ENCODE results near the gene SLC6A9.

SLC6A9 gene

GRCh38 chr1:44025816-44026215 lies 5.4 kb downstream of the SLC6A9 start:
- TF ChIP-seq POLR2A (IDR thresholded peaks at IDR 0.05; ENCODE audit: extremely low read depth, insufficient read length) (no peak), CTCF (IDR thresholded peaks at IDR 0.05; ENCODE audit: low read depth, low read length) (no peak), MYC (IDR thresholded peaks at IDR 0.05; ENCODE audit: low read depth, low read length) (no peak), MAX (IDR thresholded peaks at IDR 0.05; ENCODE audit: low read depth, low read length) (no peak)
- DNase-seq (ENCODE audit: low read depth): no peak
- H3K4me3 ChIP-seq (ENCODE audit: low read depth, low read length): no peak overlapping the region

- no peak for DNase-seq (ENCODE audit: low read depth)
- TF ChIP-seq POLR2A (IDR thresholded peaks at IDR 0.05; ENCODE audit: extremely low read depth, insufficient read length) (no peak), MYC (IDR thresholded peaks at IDR 0.05; ENCODE audit: low read depth, low read length) (no peak), CTCF (IDR thresholded peaks at IDR 0.05; ENCODE audit: low read depth, low read length) (no peak), MAX (IDR thresholded peaks at IDR 0.05; ENCODE audit: low read depth, low read length) (no peak)
- H3K4me3 ChIP-seq (ENCODE audit: low read depth, low read length): no peak overlapping the region
Observed at GRCh38 chr1:44024903-44025525, 6.2 kb downstream of the SLC6A9 start.

GRCh38 chr1:44024031-44024902 lies 7.0 kb downstream of the SLC6A9 start:
- DNase-seq (ENCODE audit: low read depth): no peak
- TF ChIP-seq CTCF (IDR thresholded peaks at IDR 0.05; ENCODE audit: low read depth, low read length) (no peak), MYC (IDR thresholded peaks at IDR 0.05; ENCODE audit: low read depth, low read length) (no peak), POLR2A (IDR thresholded peaks at IDR 0.05; ENCODE audit: extremely low read depth, insufficient read length) (no peak), MAX (IDR thresholded peaks at IDR 0.05; ENCODE audit: low read depth, low read length) (no peak)
- H3K4me3 ChIP-seq (ENCODE audit: low read depth, low read length): no peak overlapping the region

GRCh38 chr1:44021581-44022321 lies 9.5 kb downstream of the SLC6A9 start:
- no peak overlapping the region for H3K4me3 ChIP-seq (ENCODE audit: low read depth, low read length)
- no peak for DNase-seq (ENCODE audit: low read depth)
- TF ChIP-seq MYC (IDR thresholded peaks at IDR 0.05; ENCODE audit: low read depth, low read length) (no peak), MAX (IDR thresholded peaks at IDR 0.05; ENCODE audit: low read depth, low read length) (no peak), POLR2A (IDR thresholded peaks at IDR 0.05; ENCODE audit: extremely low read depth, insufficient read length) (no peak), CTCF (IDR thresholded peaks at IDR 0.05; ENCODE audit: low read depth, low read length) (no peak)

- no peak for TF ChIP-seq POLR2A (IDR thresholded peaks at IDR 0.05; ENCODE audit: extremely low read depth, insufficient read length)
- no peak for TF ChIP-seq CTCF (IDR thresholded peaks at IDR 0.05; ENCODE audit: low read depth, low read length)
- TF ChIP-seq MAX (IDR thresholded peaks at IDR 0.05; ENCODE audit: low read depth, low read length): no peak
- no peak for TF ChIP-seq MYC (IDR thresholded peaks at IDR 0.05; ENCODE audit: low read depth, low read length)
- no peak overlapping the region for H3K4me3 ChIP-seq (ENCODE audit: low read depth, low read length)
- no peak for DNase-seq (ENCODE audit: low read depth)
Observed at GRCh38 chr1:44021156-44021555, 10.1 kb downstream of the SLC6A9 start.

All from NB4 (cell line).